GM12878 (cell line): Measurements from ENCODE around the gene SAP25. TPM values are rescaled to one million over a fixed set of nuclear protein-coding genes. Genes with fewer than 3 reads are reported as not detected.

ENCODE experiments used
- ATAC-seq: fragments of 200-7000 bp; cut with Tn5 transposase; 3 replicates; pipeline ENCODE4 v1.9.1; 2020; ENCODE audit warnings: mild to moderate bottlenecking, moderate library complexity
- BruUV-seq: library from RNA; stranded (reverse); fragments of 400-500 nt; replicated peaks from 2 replicates; lab custom pipeline; 2021; lab: Mats Ljungman, UMichigan
- CTCF ChIA-PET: fragments of 300-600 bp; sonication (Branson Sonifier 250); formaldehyde crosslinking; extraction: SDS; loops from one replicate; lab custom pipeline; 2021; ENCODE audit warnings: inconsistent platforms; lab: Yijun Ruan, JAX
- POLR2A ChIA-PET: fragments of 350-600 bp; formaldehyde crosslinking; extraction: SDS; loops from one replicate; lab custom pipeline; 2021; ENCODE audit warnings: inconsistent platforms; lab: Charles Lee
- RAD21 ChIA-PET: fragments of 300-600 bp; sonication (Branson Sonifier 250); formaldehyde crosslinking; loops from one replicate; lab custom pipeline; 2023; ENCODE audit warnings: antibody characterized with exemption; ENCODE audit not compliant: unreplicated experiment; lab: Charles Lee
- SMC1A ChIA-PET: fragments of 300-600 bp; sonication (Branson Sonifier 250); formaldehyde crosslinking; loops from one replicate; lab custom pipeline; 2023; ENCODE audit not compliant: unreplicated experiment, uncharacterized antibody; lab: Charles Lee
- DNase-seq: peaks from one replicate; pipeline ENCODE4 v3.0.0-alpha.2; 2011; ENCODE audit warnings: low read depth, low spot score
- FAIRE-seq: peaks from 3 replicates; lab custom pipeline; 2011; peaks lifted over from hg19 to GRCh38; lab: Jason Lieb, UNC
- H2AFZ ChIP-seq: 2 replicates; pipeline ENCODE4 v1.6.0; 2011; ENCODE audit warnings: low read depth, low read length, control low read depth; ENCODE audit not compliant: control insufficient read depth
- H3K27ac ChIP-seq: 2 replicates; pipeline ENCODE4 v1.5.1; 2011; ENCODE audit warnings: control low read depth; ENCODE audit not compliant: control insufficient read depth, insufficient read depth
- H3K27me3 ChIP-seq, 2 experiments: replicated peaks in 1 of 2; 2 replicates each; pipeline versions ENCODE4 v1.6.0 to v1.6.1; 2011; ENCODE audit warnings: low read length in 1 of 2; ENCODE audit not compliant: control insufficient read depth in 2 of 2, insufficient read depth in 2 of 2
- H3K36me3 ChIP-seq, 2 experiments: 2 replicates each; pipeline ENCODE4 v1.5.1; 2011; ENCODE audit warnings: low read length in 1 of 2; ENCODE audit not compliant: control insufficient read depth in 2 of 2, insufficient read depth in 2 of 2
- H3K4me1 ChIP-seq: 2 replicates; pipeline ENCODE4 v1.6.1; 2011; ENCODE audit warnings: mild to moderate bottlenecking, low read length, moderate library complexity, mixed read lengths; ENCODE audit not compliant: control insufficient read depth, insufficient read depth
- H3K4me2 ChIP-seq: 2 replicates; pipeline ENCODE4 v1.6.0; 2011; ENCODE audit warnings: control low read depth; ENCODE audit not compliant: control insufficient read depth, insufficient read depth
- H3K4me3 ChIP-seq: fragments of 200-600 bp; sonication (generic); 2 replicates; pipeline ENCODE4 v1.5.1; 2016
- H3K79me2 ChIP-seq: 2 replicates; pipeline ENCODE4 v1.6.0; 2011; ENCODE audit warnings: low read length; ENCODE audit not compliant: control insufficient read depth, insufficient read depth
- H3K9ac ChIP-seq: 2 replicates; pipeline ENCODE4 v1.8.0; 2011; ENCODE audit warnings: low read length, control low read depth, mixed read lengths; ENCODE audit not compliant: control insufficient read depth, insufficient read depth
- H3K9me3 ChIP-seq: replicated peaks from 3 replicates; pipeline ENCODE4 v1.5.1; 2011; ENCODE audit warnings: mild to moderate bottlenecking, low read length; ENCODE audit not compliant: control insufficient read depth, insufficient read depth
- H4K20me1 ChIP-seq: 2 replicates; pipeline ENCODE4 v1.6.0; 2011; ENCODE audit not compliant: control insufficient read depth, insufficient read depth
- ASH2L ChIP-seq: fragments of 300-600, 200-600 bp; sonication (generic); IDR thresholded peaks from 2 replicates; pipeline ENCODE4 v1.6.1; 2017; ENCODE audit warnings: low read depth, mild to moderate bottlenecking, borderline replicate concordance
- NFYA ChIP-seq: IDR thresholded peaks from 2 replicates; pipeline ENCODE4 v1.6.1; 2011; ENCODE audit warnings: low read depth, mild to moderate bottlenecking, low read length, improper control_type of control experiment, borderline replicate concordance
- RELA ChIP-seq: fragments of 450-650 bp; IDR thresholded peaks from 2 replicates; pipeline ENCODE4 v1.8.0; 2014; ENCODE audit warnings: borderline replicate concordance; ENCODE audit not compliant: partially characterized antibody
- SRF ChIP-seq, 2 experiments: IDR thresholded peaks; 2 replicates each; pipeline ENCODE4 v1.6.1; 2011; ENCODE audit warnings: low read depth in 2 of 2, low read length in 2 of 2, mild to moderate bottlenecking in 1 of 2, moderate library complexity in 1 of 2
- STAT1 ChIP-seq: fragments of 450-650 bp; conservative IDR thresholded peaks from 2 replicates; pipeline ENCODE4 v1.6.1; 2014; ENCODE audit warnings: antibody characterized with exemption, mild to moderate bottlenecking
- ZBED1 ChIP-seq: IDR thresholded peaks from 2 replicates; pipeline ENCODE4 v1.6.1; 2016; ENCODE audit warnings: borderline replicate concordance
- WGBS: methylation state at CpG from one replicate; pipeline ENCODE4 v1.1.6; 2016; ENCODE audit warnings: low lambda C conversion rate; ENCODE audit not compliant: insufficient replicate concordance, insufficient coverage; ENCODE audit errors: missing lambda C conversion rate; 5-methylcytosine and 5-hydroxymethylcytosine counted together
- in situ Hi-C: fragments of 300-500 bp; cut with MboI; formaldehyde crosslinking; loops from 9 replicates; pipeline ENCODE4 v1.14.3; 2018; ENCODE audit warnings: mixed read lengths
- intact Hi-C: fragments of 100-400 bp; cut with micrococcal nuclease; formaldehyde crosslinking; loops from one replicate; pipeline ENCODE4 v1.14.2; 2022; ENCODE audit not compliant: unreplicated experiment
- polyA plus RNA-seq, 11 experiments: library from polyadenylated mRNA; depleted of rRNA in 4 of 11; unstranded in 6 of 11; stranded (reverse) in 5 of 11; fragments of >200 nt; fragmentation: Nextera tagmentation in 4 of 11; fragmentation: Illumina TruSeq in 1 of 11; extraction: Ambion mirVana in 4 of 11; extraction: Trizol in 1 of 11; gene quantifications; 1 replicate in 1 of 11; 2 replicates in 10 of 11; pipeline versions ENCODE4 v1.2.1 to v1.2.3, GENCODE V29; 2011 to 2016; ENCODE audit warnings: inconsistent platforms in 2 of 11, missing spikeins in 2 of 11, low read depth in 1 of 11
- total RNA-seq, 4 experiments: library from RNA; depleted of rRNA in 3 of 4; stranded (reverse); fragments of >200 nt in 3 of 4; fragmentation: Illumina TruSeq in 1 of 4; extraction: Trizol in 1 of 4; gene quantifications; 2 replicates each; pipeline versions ENCODE4 v1.2.1 to v1.2.3, GENCODE V29; 2013 to 2021
- TF ChIP-seq, protein P1 (sequence below): fragments of 450-650 bp; IDR thresholded peaks from 2 replicates; pipeline ENCODE4 v1.6.1; 2016; ENCODE audit warnings: mild to moderate bottlenecking
- TF ChIP-seq, protein P2 (sequence below): IDR thresholded peaks from 2 replicates; pipeline ENCODE4 v1.6.1; 2011; ENCODE audit warnings: borderline replicate concordance, low read depth, mild to moderate bottlenecking, moderate library complexity, mixed read lengths, low read length; ENCODE audit not compliant: insufficient read depth; ENCODE audit errors: extremely low read length

Gene SAP25
- total and polyA plus RNA-seq, 10 of the 15 experiments (the other 5 are each of a cell fraction or from before 2014, with no cell fraction given) = 0.14 to 8.6 (median 1.1) TPM

DNA sequence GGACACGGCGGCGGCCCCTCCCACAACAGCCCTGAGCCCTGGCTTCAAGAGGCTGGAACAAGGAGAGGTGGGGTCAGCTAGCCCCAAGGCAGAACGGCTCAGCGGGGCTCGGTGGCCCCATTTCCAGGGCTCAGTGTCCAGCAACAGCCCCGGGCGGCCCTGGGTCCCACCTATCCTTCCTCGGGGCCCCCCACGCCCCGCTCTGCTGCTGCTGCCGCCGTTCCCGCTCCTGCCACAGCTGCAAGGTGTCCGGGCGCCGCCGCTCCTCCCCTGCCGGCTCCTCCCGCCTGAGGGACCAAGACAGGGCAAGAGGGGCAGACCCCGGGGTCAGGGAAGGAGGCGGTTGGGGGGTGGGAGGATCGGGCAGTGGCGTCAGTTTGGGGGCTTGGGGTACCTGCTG lies 3.4 kb upstream of the SAP25 start (continued):
- TF ChIP-seq, protein P1, sequence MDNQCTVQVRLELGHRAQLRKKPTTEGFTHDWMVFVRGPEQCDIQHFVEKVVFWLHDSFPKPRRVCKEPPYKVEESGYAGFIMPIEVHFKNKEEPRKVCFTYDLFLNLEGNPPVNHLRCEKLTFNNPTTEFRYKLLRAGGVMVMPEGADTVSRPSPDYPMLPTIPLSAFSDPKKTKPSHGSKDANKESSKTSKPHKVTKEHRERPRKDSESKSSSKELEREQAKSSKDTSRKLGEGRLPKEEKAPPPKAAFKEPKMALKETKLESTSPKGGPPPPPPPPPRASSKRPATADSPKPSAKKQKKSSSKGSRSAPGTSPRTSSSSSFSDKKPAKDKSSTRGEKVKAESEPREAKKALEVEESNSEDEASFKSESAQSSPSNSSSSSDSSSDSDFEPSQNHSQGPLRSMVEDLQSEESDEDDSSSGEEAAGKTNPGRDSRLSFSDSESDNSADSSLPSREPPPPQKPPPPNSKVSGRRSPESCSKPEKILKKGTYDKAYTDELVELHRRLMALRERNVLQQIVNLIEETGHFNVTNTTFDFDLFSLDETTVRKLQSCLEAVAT = no peak
- TF ChIP-seq RELA (no peak), STAT1 (no peak), SRF (IDR thresholded peaks at IDR 0.05; ENCODE audit: low read depth in 2 of 2, low read length in 2 of 2) (no peak), ASH2L (no peak), NFYA (no peak)
- TF ChIP-seq, protein P2, sequence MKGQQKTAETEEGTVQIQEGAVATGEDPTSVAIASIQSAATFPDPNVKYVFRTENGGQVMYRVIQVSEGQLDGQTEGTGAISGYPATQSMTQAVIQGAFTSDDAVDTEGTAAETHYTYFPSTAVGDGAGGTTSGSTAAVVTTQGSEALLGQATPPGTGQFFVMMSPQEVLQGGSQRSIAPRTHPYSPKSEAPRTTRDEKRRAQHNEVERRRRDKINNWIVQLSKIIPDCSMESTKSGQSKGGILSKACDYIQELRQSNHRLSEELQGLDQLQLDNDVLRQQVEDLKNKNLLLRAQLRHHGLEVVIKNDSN = no peak

DNA sequence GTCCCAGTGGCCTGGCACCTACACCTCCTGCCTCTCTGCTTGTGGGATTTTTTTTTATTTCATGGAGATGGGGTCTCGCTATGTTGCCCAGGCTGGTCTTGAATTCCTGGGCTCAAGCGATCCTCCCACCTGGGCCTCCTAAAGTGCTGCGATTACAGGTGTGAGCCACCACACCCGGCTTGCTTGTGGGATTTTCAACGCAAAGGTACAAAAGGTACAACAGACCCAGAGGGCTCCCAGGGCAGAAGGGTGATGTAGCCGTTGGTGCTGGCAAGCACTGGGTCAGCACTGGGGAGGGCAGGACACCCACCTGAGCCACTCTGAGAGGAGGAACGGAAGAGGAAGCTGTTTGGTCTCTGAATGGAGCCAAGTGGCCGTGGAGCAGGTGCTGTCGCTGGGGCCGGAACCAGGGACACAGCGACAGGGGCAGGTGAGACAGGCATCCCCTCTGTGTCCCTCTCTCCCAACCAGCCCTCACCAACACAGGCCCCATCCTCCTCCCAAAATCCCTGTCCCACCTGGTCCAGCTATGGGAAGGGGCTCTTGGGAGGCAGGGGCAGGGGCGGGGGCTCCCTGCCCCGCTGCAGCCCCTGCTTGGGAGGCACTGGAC lies 2.8 kb upstream of the SAP25 start:
- H4K20me1 ChIP-seq = no peaks in the 10 kb centered on the region
- ChIA-PET RAD21 (interaction anchor here (0.6 kb wide), 1 partner anchor 21 kb away, joined by 3 read pairs; no protein-coding TSS in a partner anchor), SMC1A (no interaction called here), CTCF (interaction anchor here (1.2 kb wide), 1 partner anchor 13 kb away, joined by 3 read pairs; no protein-coding TSS in a partner anchor), POLR2A (interaction anchor here (0.6 kb wide), 1 partner anchor 118 kb away, joined by 3 read pairs; no protein-coding TSS in a partner anchor)
- H3K4me3 ChIP-seq = no peak overlapping the region
- no TSS peak for BruUV-seq
- no peaks in the 10 kb centered on the region for H3K9me3 ChIP-seq
- peaks cover 10 to 17% of the 10 kb centered on the region in 2 experiments for H3K36me3 ChIP-seq
- WGBS = 93% methylated on average over 13 of the region's 13 CpGs
- no peaks in the 10 kb centered on the region for H3K27me3 ChIP-seq
- intact Hi-C loops (no loop called here), in situ Hi-C loops (no loop called here)
- H3K27ac ChIP-seq = no peak overlapping the region
- no peak for TF ChIP-seq ZBED1
- no peak overlapping the region for H3K9ac ChIP-seq
- no peak for DNase-seq
- no peak for ATAC-seq
- FAIRE-seq = no peak
- no peaks in the 10 kb centered on the region for H3K79me2 ChIP-seq
- H3K4me1 ChIP-seq = peaks cover 5% of the 10 kb centered on the region
- no peak overlapping the region for H2AFZ ChIP-seq
- no peak overlapping the region for H3K4me2 ChIP-seq
